ENCODE results near the gene OR4N2.

OR4N2 gene

DNA sequence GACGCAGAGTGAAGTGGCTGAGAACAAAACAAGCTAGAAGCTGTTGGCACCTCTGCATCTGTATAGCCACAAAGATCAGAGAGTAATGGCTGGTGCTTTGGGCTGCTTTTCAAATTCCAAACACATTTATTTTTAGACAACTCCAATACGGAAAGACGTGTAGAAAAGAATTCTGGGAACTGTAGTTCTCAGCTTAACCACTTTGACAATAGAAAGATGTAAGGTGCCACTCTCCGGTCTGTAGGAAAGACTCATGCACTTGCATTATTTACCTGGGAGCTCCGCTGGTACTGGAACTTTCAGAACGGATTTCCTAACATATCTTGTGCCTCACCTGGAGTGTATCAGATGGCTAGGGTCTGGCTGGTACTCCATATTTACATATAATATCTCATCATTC, 69.6 kb downstream of the OR4N2 start:
- H3K9me3 Mint-ChIP-seq: peaks cover 27% of the 10 kb centered on the region
- H3K27ac Mint-ChIP-seq: no peak overlapping the region
- TF ChIP-seq, protein P1, sequence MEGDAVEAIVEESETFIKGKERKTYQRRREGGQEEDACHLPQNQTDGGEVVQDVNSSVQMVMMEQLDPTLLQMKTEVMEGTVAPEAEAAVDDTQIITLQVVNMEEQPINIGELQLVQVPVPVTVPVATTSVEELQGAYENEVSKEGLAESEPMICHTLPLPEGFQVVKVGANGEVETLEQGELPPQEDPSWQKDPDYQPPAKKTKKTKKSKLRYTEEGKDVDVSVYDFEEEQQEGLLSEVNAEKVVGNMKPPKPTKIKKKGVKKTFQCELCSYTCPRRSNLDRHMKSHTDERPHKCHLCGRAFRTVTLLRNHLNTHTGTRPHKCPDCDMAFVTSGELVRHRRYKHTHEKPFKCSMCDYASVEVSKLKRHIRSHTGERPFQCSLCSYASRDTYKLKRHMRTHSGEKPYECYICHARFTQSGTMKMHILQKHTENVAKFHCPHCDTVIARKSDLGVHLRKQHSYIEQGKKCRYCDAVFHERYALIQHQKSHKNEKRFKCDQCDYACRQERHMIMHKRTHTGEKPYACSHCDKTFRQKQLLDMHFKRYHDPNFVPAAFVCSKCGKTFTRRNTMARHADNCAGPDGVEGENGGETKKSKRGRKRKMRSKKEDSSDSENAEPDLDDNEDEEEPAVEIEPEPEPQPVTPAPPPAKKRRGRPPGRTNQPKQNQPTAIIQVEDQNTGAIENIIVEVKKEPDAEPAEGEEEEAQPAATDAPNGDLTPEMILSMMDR (IDR thresholded peaks at IDR 0.05; ENCODE audit: unreplicated experiment in 3 of 3): no peak
- no peaks in the 10 kb centered on the region for H3K27me3 Mint-ChIP-seq (ENCODE audit: low read depth)
- no peaks in the 10 kb centered on the region for H3K36me3 Mint-ChIP-seq (ENCODE audit: low read depth)
- no peak overlapping the region for H3K4me3 Mint-ChIP-seq
- no peaks in the 10 kb centered on the region for H3K4me1 Mint-ChIP-seq

DNA sequence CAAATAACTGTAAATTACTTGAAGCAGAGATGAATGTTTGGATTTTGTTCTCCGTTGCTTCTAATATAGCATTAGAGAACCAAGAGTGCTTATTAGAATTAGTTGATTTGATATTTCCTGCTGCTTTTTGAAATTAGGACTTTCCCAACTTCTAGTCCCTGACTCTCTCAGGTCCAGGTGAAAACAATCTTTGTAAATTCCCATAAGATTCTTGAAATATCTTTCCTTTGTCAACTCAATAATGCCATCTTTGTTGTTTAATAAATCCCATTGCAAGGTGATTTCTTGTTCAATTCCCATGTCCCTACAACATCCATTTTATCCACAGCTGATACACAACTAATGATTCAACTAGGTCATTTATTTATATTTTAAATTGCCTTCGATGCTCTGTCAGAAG, 71.3 kb downstream of the OR4N2 start, which contains the start of gene OR4K2:
Gene OR4K2 (plus strand): TSS at position 301 of the 400 bp plus-strand sequence. CDS start 1,126 bp downstream, outside the sequence.
- H3K4me3 Mint-ChIP-seq: no peak within 1 kb of the TSS
- no peaks in the 10 kb centered on the region for H3K27me3 Mint-ChIP-seq (ENCODE audit: low read depth)
- TF ChIP-seq, protein P1 (IDR thresholded peaks at IDR 0.05; ENCODE audit: unreplicated experiment in 3 of 3): no peak
- no peak within 1 kb of the TSS for H3K27ac Mint-ChIP-seq
- H3K36me3 Mint-ChIP-seq (ENCODE audit: low read depth): no peaks in the 10 kb centered on the region
- peaks cover 36% of the 10 kb centered on the region for H3K9me3 Mint-ChIP-seq
- no peaks in the 10 kb centered on the region for H3K4me1 Mint-ChIP-seq

DNA sequence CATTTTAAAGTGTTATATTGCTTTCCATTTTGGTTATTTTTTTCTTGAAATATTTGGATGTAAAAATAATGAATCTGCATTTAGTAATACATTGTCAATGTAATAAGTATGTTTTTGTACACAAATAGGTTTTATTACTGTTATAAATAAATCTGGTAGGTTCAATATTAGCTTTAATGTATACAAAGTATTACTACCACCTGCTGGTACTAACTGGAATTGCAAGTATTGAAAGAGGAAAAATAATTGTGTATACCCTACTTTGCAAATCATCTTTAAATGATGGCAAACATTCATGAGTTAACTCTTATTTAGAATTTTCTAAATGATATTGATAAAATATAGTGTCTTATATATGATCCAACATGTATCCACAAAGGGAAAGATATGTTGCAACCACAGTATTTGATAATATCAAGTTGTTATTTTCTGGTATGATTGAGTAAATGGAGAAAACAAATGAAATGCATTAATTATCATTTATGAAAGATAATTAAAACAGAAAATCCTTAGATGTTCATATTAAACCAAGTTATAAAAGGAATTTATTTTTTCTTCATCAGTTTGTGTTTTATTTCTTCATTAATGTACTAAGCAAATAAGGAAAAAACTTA, 74.6 kb downstream of the OR4N2 start:
- no peak overlapping the region for H3K4me3 Mint-ChIP-seq
- H3K27ac Mint-ChIP-seq: no peak overlapping the region
- TF ChIP-seq, protein P1 (IDR thresholded peaks at IDR 0.05; ENCODE audit: unreplicated experiment in 3 of 3): peak in 2 of 3 experiments; percentile 23 to 48
- H3K9me3 Mint-ChIP-seq: peaks cover 32% of the 10 kb centered on the region
- no peaks in the 10 kb centered on the region for H3K4me1 Mint-ChIP-seq
- no peaks in the 10 kb centered on the region for H3K27me3 Mint-ChIP-seq (ENCODE audit: low read depth)
- no peaks in the 10 kb centered on the region for H3K36me3 Mint-ChIP-seq (ENCODE audit: low read depth)
